KOPT-K1 (cell line): ENCODE results near the gene PTPN6.

ENCODE experiments used
- H3K27ac ChIP-seq: fragments of 200-600 bp; sonication (generic); 2 replicates; pipeline ENCODE4 v1.5.1; 2016; ENCODE audit warnings: antibody characterized with exemption, mild to moderate bottlenecking, low read depth, low read length; ENCODE audit not compliant: poor library complexity, severe bottlenecking
- H3K36me3 ChIP-seq: fragments of 200-600 bp; sonication (generic); 2 replicates; pipeline ENCODE4 v1.5.1; 2017; ENCODE audit warnings: antibody characterized with exemption, mild to moderate bottlenecking, low read length, moderate library complexity; ENCODE audit not compliant: insufficient read depth
- H3K9me3 ChIP-seq: fragments of 200-600 bp; sonication (generic); 2 replicates; pipeline ENCODE4 v1.5.1; 2017; ENCODE audit warnings: antibody characterized with exemption, low read length, mild to moderate bottlenecking; ENCODE audit not compliant: insufficient read depth, poor library complexity, severe bottlenecking

PTPN6 gene

DNA sequence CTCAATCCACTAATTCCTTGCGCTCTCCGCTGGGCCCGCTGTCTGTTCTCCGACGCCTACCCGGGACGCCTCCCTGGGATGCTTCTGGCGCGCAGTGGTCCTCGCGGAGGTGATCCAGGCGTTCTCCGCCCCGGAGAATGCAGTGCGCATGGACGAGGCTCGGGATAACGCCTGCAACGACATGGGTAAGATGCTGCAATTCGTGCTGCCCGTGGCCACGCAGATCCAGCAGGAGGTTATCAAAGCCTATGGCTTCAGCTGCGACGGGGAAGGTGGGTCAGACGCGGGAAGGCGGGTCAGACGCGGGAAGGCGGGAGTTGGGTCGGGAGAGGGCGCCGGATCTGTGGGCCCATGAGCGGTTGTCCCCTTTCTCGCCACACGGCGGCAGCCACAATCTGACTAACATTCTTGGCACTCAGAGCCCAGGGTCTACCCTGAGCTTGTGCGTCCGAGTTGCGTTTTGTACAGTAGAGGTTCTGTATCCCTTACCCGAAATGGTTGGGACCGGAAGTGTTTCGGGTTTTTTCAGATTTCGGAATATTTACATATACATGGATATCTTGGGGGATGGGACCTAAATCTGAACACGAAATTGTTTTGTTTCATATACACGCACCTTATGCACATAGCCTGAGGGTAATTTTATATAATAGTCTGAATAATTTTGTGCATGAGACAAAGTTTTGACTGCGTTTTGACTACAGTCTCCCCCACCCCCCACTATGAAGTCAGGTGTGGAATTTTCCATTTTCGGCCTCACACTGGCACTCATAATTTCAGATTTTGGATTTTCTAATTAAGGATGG is 6.6 kb upstream of the PTPN6 start:
- no peaks in the 10 kb centered on the region for H3K9me3 ChIP-seq
- peaks cover 16% of the 10 kb centered on the region; the same call in 1 of the 2 replicates for H3K36me3 ChIP-seq
- H3K27ac ChIP-seq: peak overlapping the region; percentile 93

DNA sequence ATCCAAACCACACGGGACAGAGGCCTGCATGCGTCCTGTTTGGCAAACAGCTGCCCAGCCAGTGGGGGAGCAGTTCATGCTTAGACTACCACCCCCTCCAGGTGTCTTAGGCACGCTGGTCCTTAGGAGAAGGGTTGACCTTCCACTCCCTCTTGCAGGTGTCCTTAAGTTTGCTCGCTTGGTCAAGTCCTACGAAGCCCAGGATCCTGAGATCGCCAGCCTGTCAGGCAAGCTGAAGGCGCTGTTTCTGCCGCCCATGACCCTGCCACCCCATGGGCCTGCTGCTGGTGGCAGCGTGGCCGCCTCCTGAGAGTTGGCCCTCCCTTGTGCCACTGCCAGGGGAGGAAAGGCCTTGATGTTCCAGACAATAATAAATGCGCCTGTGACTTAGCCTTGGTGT is 5.5 kb upstream of the PTPN6 start:
- Histone ChIP-seq H3K9me3 (no peaks in the 10 kb centered on the region), H3K36me3 (peaks cover 12% of the 10 kb centered on the region; the same call in 1 of the 2 replicates), H3K27ac (peak overlapping the region; percentile 93)

DNA sequence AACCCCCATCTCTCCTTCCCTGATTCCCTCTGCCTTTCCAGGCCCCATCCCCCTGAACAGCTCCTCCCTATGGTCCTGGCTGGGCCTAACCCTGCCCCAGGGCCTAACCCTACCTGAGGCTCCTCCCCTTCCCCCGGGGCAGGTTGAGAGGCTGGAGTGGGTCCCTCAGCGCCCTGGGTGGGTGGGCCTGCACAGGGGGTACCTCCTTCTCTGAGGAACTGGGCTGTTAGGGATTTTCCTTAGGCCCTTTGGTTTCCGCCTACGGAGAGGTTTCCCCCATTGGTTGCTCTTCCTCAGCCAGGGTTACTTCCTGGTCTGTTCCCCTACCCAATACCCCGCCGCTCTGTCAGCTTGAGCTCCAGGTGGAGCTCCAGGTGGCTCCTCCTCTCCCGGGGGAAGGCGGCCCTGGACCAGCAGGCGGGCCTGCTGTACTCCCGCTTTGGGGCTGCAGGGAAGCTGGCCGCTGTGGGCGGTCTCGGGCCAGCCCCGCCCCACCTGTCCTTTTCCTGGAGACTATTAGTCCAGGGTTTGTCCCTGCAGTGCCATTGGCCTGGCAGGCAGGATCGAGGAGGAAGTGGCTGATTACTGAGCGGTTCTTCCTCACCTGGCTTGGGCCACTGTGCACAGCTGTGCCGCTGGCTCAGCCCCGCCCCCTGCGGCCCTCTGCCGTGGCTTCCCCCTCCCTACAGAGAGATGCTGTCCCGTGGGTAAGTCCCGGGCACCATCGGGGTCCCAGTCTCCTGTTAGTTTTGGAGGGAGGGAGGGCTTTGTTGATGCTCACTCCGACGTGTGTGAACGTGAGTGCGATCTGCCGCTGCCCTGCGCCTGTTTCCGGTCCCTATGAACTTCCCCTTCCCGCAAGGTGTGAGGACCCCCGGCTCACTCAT is 4.9 kb upstream of the PTPN6 start:
- H3K9me3 ChIP-seq: no peaks in the 10 kb centered on the region
- H3K36me3 ChIP-seq: peaks cover 6% of the 10 kb centered on the region; the same call in 1 of the 2 replicates
- H3K27ac ChIP-seq: peak overlapping the region; percentile 93

DNA sequence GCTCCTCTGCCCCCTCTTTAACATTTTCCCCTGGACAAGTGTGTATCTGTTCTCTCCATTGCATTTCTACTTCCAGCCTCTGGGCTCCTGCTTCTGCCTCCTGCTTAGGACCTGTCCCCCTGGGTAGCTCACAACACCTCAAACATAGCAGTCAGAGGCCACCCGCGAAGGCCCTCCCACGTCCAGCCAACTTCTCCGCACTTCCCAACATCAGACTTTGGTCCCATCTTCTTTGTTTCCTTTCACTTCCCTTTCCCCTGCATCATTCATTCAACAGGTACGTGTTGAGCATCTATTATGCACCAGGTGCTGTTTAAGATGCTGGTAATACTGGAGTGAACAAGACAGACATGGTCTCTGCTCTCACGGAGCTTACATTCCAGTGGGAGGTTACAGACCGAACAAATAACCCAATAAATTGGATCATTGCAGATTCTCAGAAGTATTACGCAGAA is 4.2 kb upstream of the PTPN6 start:
- Histone ChIP-seq H3K9me3 (no peaks in the 10 kb centered on the region), H3K36me3 (no peaks in the 10 kb centered on the region), H3K27ac (no peak overlapping the region)

DNA sequence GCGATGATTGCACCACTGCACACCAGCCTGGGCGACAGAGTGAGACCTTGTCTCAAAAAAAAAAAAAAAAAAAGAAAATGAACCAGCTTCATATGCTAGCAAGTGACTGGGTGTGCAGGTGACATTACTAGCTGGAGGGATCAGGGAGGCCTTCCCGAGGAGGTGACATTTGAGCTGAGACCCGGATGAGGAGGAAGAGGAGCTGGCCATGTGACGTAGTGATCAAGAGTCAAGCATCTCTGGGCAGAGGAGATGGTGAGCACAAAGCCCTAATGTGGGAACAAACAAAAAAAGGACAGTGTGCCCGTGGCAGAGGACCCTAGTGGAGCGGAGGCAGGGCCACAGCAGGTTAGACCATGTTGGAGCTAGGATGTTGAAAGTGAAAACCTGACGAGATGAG is 3.5 kb upstream of the PTPN6 start:
- Histone ChIP-seq H3K9me3 (no peaks in the 10 kb centered on the region), H3K36me3 (no peaks in the 10 kb centered on the region), H3K27ac (no peak overlapping the region)

DNA sequence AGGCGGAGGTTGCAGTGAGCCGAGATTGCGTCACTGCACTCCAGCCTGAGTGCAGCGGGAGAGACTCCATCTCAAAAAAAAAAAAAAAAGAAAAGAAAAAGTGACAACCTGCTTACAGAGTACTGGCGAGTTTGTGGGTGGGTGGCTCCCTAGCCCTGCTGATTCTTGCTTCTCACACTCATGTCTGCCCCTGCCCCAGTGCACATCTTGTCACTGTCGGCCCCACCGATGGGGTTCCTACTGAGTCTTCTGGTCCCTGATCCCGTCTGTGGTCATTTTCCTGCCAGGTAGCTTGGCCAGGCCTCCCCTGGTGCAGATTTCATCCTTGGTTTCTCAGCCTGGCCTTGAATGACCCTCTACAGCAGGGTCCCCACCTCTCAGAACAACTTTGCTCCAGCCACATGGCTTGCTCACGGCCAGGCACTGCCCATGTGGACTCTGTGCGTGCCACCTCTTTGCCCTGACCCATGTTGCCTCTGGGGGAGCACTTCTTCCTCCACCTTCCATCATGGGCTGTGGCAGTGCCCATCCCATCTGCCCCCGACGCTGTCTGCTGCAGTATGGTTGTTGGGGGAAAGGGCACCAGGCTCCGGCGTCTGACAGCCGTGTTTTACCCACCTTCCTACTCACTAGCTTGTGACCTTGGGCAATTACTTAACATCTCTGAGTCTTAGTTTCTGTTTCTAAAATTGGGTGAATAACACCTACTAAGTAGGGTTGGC is 2.1 kb upstream of the PTPN6 start:
- peak overlapping the region; percentile 15 for H3K27ac ChIP-seq
- no peaks in the 10 kb centered on the region for H3K9me3 ChIP-seq
- no peaks in the 10 kb centered on the region for H3K36me3 ChIP-seq

DNA sequence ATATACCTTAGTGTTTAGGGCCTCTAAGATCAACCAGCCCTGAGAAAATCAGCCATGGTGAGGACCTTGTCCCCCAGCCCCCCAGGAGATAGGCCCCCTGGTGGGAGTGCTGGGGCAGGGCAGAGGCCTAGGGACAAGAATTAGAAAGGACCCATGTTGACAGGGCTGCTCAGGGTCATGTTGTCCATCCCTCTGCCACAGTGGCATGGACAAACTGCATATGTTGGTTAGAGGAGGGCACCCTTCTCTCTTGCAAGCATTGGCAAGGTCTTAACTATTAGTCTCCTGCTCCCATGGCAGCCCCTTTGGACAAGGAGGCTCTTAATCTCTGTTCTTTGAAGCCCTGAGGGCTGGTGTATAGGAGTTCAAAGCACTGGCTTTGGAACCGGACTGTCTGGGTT is 755 bp upstream of the PTPN6 start:
- Histone ChIP-seq H3K36me3 (peaks cover 12% of the 10 kb centered on the region), H3K9me3 (no peaks in the 10 kb centered on the region), H3K27ac (peak overlapping the region; percentile 97)

DNA sequence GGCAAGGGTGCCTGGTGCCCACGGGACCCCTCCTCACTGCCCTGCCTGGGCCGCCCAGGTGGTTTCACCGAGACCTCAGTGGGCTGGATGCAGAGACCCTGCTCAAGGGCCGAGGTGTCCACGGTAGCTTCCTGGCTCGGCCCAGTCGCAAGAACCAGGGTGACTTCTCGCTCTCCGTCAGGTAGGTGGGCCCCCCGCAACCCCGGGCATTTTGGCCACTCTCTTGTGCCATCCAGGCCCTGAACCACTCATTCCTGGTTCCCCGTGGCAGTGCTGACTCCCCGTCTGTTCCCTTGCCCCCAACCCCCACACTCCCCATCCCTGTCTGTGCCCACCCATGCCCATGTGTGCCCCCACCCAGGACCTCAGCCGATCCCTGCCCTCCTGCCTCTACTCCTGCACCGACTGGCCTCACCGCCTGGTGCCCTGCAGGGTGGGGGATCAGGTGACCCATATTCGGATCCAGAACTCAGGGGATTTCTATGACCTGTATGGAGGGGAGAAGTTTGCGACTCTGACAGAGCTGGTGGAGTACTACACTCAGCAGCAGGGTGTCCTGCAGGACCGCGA is 480 bp downstream of the PTPN6 start:
- no peaks in the 10 kb centered on the region for H3K9me3 ChIP-seq
- H3K36me3 ChIP-seq: peaks cover 24% of the 10 kb centered on the region
- peak overlapping the region; percentile 97 for H3K27ac ChIP-seq

DNA sequence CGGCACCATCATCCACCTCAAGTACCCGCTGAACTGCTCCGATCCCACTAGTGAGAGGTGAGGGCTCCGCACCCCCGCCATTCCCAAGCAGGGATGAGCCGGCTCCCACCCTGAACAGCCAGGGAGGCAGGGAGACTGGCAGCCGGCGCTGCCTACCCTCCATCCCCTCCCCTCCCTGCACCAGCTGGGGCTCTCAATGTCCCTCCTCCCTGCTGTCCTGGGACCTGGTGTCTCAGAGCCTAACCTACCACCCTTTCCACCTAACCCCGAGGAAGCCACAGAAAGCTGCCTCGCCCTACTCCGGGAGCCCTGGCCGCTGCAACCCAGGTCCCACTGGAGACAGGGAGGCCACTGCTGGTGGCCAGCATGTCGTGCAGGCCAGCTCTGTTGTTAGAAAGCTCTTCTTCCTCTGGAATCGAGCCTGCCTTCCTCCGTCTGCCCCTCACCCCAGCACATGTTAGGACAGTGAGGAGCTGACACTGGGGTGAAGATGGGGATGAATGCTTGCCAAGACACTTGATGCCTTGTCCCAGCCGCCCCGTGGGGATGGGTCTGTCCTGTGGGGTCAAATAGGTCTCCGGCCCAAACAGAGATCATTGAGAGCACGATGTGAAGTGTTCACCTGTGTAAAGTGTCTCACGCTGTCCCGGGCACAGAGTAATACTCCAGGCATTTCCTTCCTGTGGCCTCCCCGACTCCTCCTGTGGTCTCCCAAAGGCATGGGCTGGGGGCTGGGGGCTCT is 1.1 kb downstream of the PTPN6 start:
- Histone ChIP-seq H3K36me3 (peaks cover 31% of the 10 kb centered on the region), H3K27ac (peak overlapping the region; percentile 97), H3K9me3 (no peaks in the 10 kb centered on the region)

DNA sequence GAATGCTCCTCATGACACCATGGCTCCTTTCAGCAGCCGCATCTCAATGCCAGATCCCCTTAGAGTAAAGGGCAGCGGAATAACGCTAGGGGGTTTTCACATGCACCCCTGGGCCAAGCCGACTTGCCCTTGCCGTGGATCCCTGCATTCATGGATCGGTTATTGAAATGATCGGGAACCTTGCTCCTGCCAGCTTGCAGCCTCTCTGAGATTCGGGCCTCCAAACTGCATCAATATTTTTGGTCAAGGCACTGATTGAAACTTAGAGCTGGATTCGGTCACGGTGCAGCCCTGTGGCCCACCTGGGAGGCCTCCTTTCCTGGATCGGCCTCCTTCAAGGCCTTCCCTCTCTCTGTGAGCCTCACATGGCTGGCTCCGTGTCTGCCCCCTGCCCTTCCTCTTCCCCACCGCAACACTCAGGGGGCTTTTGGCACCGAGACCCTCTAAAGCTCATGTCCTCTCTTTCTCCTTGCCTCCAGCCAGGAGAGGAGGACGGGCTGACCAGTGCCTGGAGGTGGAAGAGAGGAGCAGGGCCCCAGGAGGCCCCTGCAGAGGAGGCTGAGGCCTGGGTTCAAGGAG is 1.8 kb downstream of the PTPN6 start:
- peak overlapping the region; percentile 97 for H3K27ac ChIP-seq
- no peaks in the 10 kb centered on the region for H3K9me3 ChIP-seq
- H3K36me3 ChIP-seq: peaks cover 37% of the 10 kb centered on the region

DNA sequence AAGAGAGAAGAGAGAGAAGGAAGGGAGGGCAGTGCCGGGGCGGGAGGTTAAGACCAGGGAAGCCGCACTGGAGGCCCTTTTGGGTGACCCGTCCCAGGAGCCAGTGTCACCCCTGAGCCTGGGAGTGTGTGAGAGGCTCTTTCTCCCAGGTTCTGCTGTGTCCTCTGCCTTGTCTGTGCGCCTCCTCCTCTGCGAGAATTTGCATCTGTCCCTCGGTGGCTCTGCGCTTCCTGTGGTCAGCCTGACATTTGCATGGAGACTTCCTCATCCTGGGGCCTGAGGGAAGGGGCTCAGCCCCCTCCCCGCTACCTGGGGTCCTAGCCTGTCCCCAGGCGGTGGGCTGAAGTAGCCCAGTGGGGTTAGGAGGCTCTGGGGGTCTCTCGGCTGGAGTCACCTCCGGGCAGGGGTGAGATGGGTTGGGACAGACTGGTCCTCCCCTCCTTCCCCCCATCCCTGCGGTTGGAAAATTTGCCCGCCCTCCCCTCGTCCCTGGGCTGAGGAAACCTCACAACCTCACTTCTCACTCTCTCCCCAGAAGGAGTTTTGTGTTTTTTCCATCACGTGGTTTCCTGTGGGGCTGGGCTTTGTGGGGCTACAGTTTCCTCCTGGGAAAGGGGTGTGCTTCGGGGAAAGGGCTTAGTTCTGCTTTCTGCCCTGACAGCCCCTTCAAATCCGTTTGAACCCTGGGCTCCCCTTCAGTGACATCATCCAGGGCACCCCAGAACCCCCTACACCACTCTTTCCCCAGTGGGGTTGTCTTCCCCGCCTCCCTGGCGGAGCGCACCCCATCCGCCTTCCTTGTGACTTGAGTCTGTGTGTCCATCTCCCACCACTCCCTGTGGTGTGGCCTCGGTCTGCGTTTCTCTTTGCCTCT is 2.5 kb downstream of the PTPN6 start:
- Histone ChIP-seq H3K27ac (peak overlapping the region; percentile 97), H3K36me3 (peaks cover 44% of the 10 kb centered on the region), H3K9me3 (no peaks in the 10 kb centered on the region)

DNA sequence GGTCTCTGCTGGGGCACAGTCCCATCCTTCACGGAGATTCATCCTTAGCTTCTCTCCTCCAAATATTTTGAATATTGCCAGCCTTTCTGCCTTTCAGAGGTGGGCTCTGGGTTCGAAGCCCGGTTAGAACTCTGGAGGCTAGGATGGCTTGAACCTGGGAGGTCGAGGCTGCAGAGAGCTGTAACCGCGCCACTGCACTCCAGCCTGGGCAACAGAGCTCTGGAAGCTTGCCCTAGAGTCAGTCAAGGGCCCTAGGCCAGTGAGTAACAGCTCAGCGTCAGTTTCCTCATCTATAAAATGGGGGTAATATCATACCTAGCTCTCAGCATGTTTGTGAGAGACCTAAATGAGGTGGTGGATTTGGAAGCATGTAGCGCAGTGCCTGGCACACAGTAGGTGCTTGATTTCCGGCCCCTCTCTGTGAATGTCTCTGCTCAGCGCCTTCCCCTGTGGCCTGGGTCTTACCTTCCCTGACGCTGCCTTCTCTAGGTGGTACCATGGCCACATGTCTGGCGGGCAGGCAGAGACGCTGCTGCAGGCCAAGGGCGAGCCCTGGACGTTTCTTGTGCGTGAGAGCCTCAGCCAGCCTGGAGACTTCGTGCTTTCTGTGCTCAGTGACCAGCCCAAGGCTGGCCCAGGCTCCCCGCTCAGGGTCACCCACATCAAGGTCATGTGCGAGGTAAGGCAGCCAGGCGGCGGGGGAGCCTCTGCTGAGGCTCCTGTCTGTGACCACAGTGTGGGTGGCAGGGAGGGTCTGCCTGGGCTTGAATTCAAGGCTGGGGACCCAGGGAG is 3.4 kb downstream of the PTPN6 start:
- Histone ChIP-seq H3K36me3 (peaks cover 44% of the 10 kb centered on the region), H3K9me3 (no peaks in the 10 kb centered on the region), H3K27ac (peak overlapping the region; percentile 97)
